MCF 10A (cell line): Measurements from ENCODE around the gene MAP3K9. TPM values are rescaled to one million over a fixed set of nuclear protein-coding genes. Genes with fewer than 3 reads are reported as not detected.

Experiments
- BruUV-seq: library from RNA; stranded (reverse); fragments of 400-500 nt; replicated peaks from 2 replicates; lab custom pipeline; 2021; lab: Mats Ljungman, UMichigan
- CTCF ChIA-PET: fragments of 300-600 bp; sonication (Branson Sonifier 250); formaldehyde crosslinking; extraction: SDS; loops from one replicate; lab custom pipeline; 2021; ENCODE audit warnings: antibody characterized with exemption, inconsistent platforms; lab: Yijun Ruan, JAX
- POLR2A ChIA-PET: fragments of 300-600, 350-650 bp; sonication (Branson Sonifier 250); formaldehyde crosslinking; extraction: SDS; loops from one replicate; lab custom pipeline; 2020; ENCODE audit warnings: antibody characterized with exemption, inconsistent platforms; lab: Yijun Ruan, JAX
- DNase-seq: peaks from one replicate; pipeline ENCODE4 v3.0.0-alpha.2; 2018; ENCODE audit not compliant: unreplicated experiment
- H3K27ac Mint-ChIP-seq: one replicate; pipeline ENCODE4 v1.8.0; 2022; ENCODE audit warnings: mild to moderate bottlenecking, low read depth, mixed read lengths; ENCODE audit not compliant: unreplicated experiment
- H3K27me3 Mint-ChIP-seq: one replicate; pipeline ENCODE4 v1.8.0; 2022; ENCODE audit warnings: mixed read lengths; ENCODE audit not compliant: insufficient read depth, unreplicated experiment
- H3K36me3 Mint-ChIP-seq: one replicate; pipeline ENCODE4 v1.8.0; 2022; ENCODE audit warnings: mild to moderate bottlenecking, moderate library complexity, mixed read lengths; ENCODE audit not compliant: insufficient read depth, unreplicated experiment
- H3K4me1 Mint-ChIP-seq: one replicate; pipeline ENCODE4 v1.8.0; 2022; ENCODE audit warnings: mixed read lengths; ENCODE audit not compliant: insufficient read depth, unreplicated experiment
- H3K4me3 Mint-ChIP-seq: one replicate; pipeline ENCODE4 v1.8.0; 2022; ENCODE audit warnings: mild to moderate bottlenecking, moderate library complexity, mixed read lengths; ENCODE audit not compliant: unreplicated experiment
- H3K9me3 Mint-ChIP-seq: one replicate; pipeline ENCODE4 v1.8.0; 2022; ENCODE audit warnings: mixed read lengths; ENCODE audit not compliant: unreplicated experiment
- intact Hi-C: fragments of 100-400 bp; cut with micrococcal nuclease; formaldehyde crosslinking; loops from 2 replicates; pipeline ENCODE4 v1.14.1; 2022
- total RNA-seq: library from RNA; stranded (reverse); gene quantifications from 2 replicates; pipeline ENCODE4 v1.2.3, GENCODE V29; 2022
- TF ChIP-seq, protein P1 (sequence below): fragments of 200-600 bp; IDR thresholded peaks from one replicate; pipeline ENCODE4 v1.8.0; 2022; ENCODE audit warnings: antibody characterized with exemption, mild to moderate bottlenecking; ENCODE audit not compliant: unreplicated experiment

MAP3K9 gene
- total RNA-seq, 1 experiment from 2014 or later = 18.6 TPM

GRCh38 chr14:70701610-70702009 is 107.7 kb downstream of the MAP3K9 start:
- CTCF ChIA-PET = interaction anchor here (1.1 to 1.4 kb wide), 2 partner anchors 20 to 116 kb away, joined by 3 read pairs; no protein-coding TSS in a partner anchor
- TF ChIP-seq, protein P1, sequence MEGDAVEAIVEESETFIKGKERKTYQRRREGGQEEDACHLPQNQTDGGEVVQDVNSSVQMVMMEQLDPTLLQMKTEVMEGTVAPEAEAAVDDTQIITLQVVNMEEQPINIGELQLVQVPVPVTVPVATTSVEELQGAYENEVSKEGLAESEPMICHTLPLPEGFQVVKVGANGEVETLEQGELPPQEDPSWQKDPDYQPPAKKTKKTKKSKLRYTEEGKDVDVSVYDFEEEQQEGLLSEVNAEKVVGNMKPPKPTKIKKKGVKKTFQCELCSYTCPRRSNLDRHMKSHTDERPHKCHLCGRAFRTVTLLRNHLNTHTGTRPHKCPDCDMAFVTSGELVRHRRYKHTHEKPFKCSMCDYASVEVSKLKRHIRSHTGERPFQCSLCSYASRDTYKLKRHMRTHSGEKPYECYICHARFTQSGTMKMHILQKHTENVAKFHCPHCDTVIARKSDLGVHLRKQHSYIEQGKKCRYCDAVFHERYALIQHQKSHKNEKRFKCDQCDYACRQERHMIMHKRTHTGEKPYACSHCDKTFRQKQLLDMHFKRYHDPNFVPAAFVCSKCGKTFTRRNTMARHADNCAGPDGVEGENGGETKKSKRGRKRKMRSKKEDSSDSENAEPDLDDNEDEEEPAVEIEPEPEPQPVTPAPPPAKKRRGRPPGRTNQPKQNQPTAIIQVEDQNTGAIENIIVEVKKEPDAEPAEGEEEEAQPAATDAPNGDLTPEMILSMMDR = no peak
- intact Hi-C loops = no loop called here
- Mint-ChIP-seq H3K27me3 (no peaks in the 10 kb centered on the region), H3K27ac (no peak overlapping the region), H3K36me3 (no peaks in the 10 kb centered on the region), H3K4me3 (no peak overlapping the region), H3K9me3 (no peaks in the 10 kb centered on the region), H3K4me1 (peaks cover 18% of the 10 kb centered on the region)
- POLR2A ChIA-PET = no interaction called here
- BruUV-seq = no TSS peak
- DNase-seq = no peak

GRCh38 chr14:70700955-70701585 is 108.2 kb downstream of the MAP3K9 start:
- Mint-ChIP-seq H3K9me3 (no peaks in the 10 kb centered on the region), H3K27ac (no peak overlapping the region)
- DNase-seq = no peak

DNA sequence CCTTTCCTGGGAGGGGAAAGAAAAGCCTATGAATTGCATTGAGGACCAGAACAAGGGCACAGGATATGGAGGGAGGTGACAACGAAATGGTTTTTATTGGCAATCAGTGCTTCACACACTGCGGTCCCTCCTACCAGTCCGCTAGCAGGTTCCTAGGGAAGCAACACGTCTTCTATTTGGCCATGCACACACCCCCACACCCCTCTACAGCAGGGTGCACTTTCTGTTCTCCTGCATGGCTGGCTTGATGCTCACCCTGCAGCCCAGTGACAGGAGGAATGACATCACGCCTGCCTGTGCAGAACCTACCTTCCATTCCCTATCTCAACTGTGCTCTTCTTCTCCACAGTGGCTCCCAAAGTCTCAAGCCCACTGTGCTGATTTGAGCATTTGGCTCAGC is 109.7 kb downstream of the MAP3K9 start:
- DNase-seq = no peak
- Mint-ChIP-seq H3K27ac (no peak overlapping the region), H3K4me1 (peaks cover 18% of the 10 kb centered on the region), H3K27me3 (no peaks in the 10 kb centered on the region), H3K36me3 (no peaks in the 10 kb centered on the region), H3K9me3 (no peaks in the 10 kb centered on the region), H3K4me3 (no peak overlapping the region)
- BruUV-seq = no TSS peak
- ChIA-PET POLR2A (no interaction called here), CTCF (interaction anchor here (0.7 kb wide), 1 partner anchor 20 kb away, joined by 3 read pairs; no protein-coding TSS in a partner anchor)
- TF ChIP-seq, protein P1 = no peak
- intact Hi-C loops = loop anchor here (5.0 kb wide), 1 partner anchor 57 kb away; the partner anchor contains the start of gene TTC9

More at GRCh38 chr14:70700955-70701585, 108.2 kb downstream of the MAP3K9 start:
- no peaks in the 10 kb centered on the region for H3K27me3 Mint-ChIP-seq
- H3K4me1 Mint-ChIP-seq = peaks cover 18% of the 10 kb centered on the region
- ChIA-PET POLR2A (no interaction called here), CTCF (interaction anchor here (1.1 kb wide), 1 partner anchor 21 kb away, joined by 3 read pairs; no protein-coding TSS in a partner anchor)
- H3K4me3 Mint-ChIP-seq = no peak overlapping the region
- TF ChIP-seq, protein P1 = no peak
- intact Hi-C loops = no loop called here
- no peaks in the 10 kb centered on the region for H3K36me3 Mint-ChIP-seq
- no TSS peak for BruUV-seq

DNA sequence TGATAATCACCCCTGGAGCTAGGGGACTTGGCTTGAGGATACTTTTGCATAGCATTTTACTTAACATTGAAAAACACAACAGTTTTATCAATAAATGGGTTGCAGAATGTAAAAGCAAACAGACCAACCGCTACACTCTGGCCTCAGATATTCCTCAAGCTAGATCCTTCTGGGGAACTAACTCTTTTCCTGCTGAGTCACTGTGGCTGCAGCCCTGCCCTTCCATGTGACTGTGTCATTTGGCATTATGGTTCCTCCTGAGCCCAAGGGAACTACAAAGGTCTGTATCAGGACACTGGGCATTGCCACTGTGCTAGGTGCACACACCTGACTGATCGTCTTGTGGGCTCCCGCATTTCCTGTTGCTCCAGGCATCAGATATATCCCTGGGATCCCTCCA is 111.0 kb downstream of the MAP3K9 start:
- CTCF ChIA-PET = interaction anchor here (1.6 to 2.0 kb wide), 2 partner anchors 15 to 119 kb away, joined by 4 to 5 read pairs; no protein-coding TSS in a partner anchor
- POLR2A ChIA-PET = interaction anchor here (0.6 to 1.3 kb wide), 5 partner anchors 110 to 1301 kb away, joined by 3 to 4 read pairs (median 3); partner anchors contain the start of gene MAP3K9
- no peak overlapping the region for H3K4me3 Mint-ChIP-seq
- BruUV-seq = no TSS peak
- H3K27ac Mint-ChIP-seq = peak overlapping the region; percentile 65
- intact Hi-C loops = loop anchor here (5.0 kb wide), 1 partner anchor 56 kb away; the partner anchor contains the start of gene TTC9
- peak; percentile 53 for DNase-seq
- H3K27me3 Mint-ChIP-seq = no peaks in the 10 kb centered on the region
- TF ChIP-seq, protein P1 = no peak
- peaks cover 18% of the 10 kb centered on the region for H3K4me1 Mint-ChIP-seq
- H3K36me3 Mint-ChIP-seq = no peaks in the 10 kb centered on the region
- no peaks in the 10 kb centered on the region for H3K9me3 Mint-ChIP-seq
